MCF 10A (cell line): ENCODE results near the gene PDZD8. TPM values are rescaled to one million over a fixed set of nuclear protein-coding genes. Genes with fewer than 3 reads are reported as not detected.

Experiments
- BruUV-seq: library from RNA; stranded (reverse); fragments of 400-500 nt; replicated peaks from 2 replicates; lab custom pipeline; 2021; lab: Mats Ljungman, UMichigan
- CTCF ChIA-PET: fragments of 300-600 bp; sonication (Branson Sonifier 250); formaldehyde crosslinking; extraction: SDS; loops from one replicate; lab custom pipeline; 2021; ENCODE audit warnings: antibody characterized with exemption, inconsistent platforms; lab: Yijun Ruan, JAX
- POLR2A ChIA-PET: fragments of 300-600, 350-650 bp; sonication (Branson Sonifier 250); formaldehyde crosslinking; extraction: SDS; loops from one replicate; lab custom pipeline; 2020; ENCODE audit warnings: antibody characterized with exemption, inconsistent platforms; lab: Yijun Ruan, JAX
- DNase-seq: peaks from one replicate; pipeline ENCODE4 v3.0.0-alpha.2; 2018; ENCODE audit not compliant: unreplicated experiment
- H3K27ac Mint-ChIP-seq: one replicate; pipeline ENCODE4 v1.8.0; 2022; ENCODE audit warnings: mild to moderate bottlenecking, low read depth, mixed read lengths; ENCODE audit not compliant: unreplicated experiment
- H3K27me3 Mint-ChIP-seq: one replicate; pipeline ENCODE4 v1.8.0; 2022; ENCODE audit warnings: mixed read lengths; ENCODE audit not compliant: insufficient read depth, unreplicated experiment
- H3K36me3 Mint-ChIP-seq: one replicate; pipeline ENCODE4 v1.8.0; 2022; ENCODE audit warnings: mild to moderate bottlenecking, moderate library complexity, mixed read lengths; ENCODE audit not compliant: insufficient read depth, unreplicated experiment
- H3K4me1 Mint-ChIP-seq: one replicate; pipeline ENCODE4 v1.8.0; 2022; ENCODE audit warnings: mixed read lengths; ENCODE audit not compliant: insufficient read depth, unreplicated experiment
- H3K4me3 Mint-ChIP-seq: one replicate; pipeline ENCODE4 v1.8.0; 2022; ENCODE audit warnings: mild to moderate bottlenecking, moderate library complexity, mixed read lengths; ENCODE audit not compliant: unreplicated experiment
- H3K9me3 Mint-ChIP-seq: one replicate; pipeline ENCODE4 v1.8.0; 2022; ENCODE audit warnings: mixed read lengths; ENCODE audit not compliant: unreplicated experiment
- CTCF ChIP-seq: fragments of 200-600 bp; IDR thresholded peaks from one replicate; pipeline ENCODE4 v1.8.0; 2022; ENCODE audit warnings: antibody characterized with exemption, mild to moderate bottlenecking; ENCODE audit not compliant: unreplicated experiment
- intact Hi-C: fragments of 100-400 bp; cut with micrococcal nuclease; formaldehyde crosslinking; loops from 2 replicates; pipeline ENCODE4 v1.14.1; 2022
- total RNA-seq: library from RNA; stranded (reverse); gene quantifications from 2 replicates; pipeline ENCODE4 v1.2.3, GENCODE V29; 2022

PDZD8 gene
- total RNA-seq, 1 experiment from 2014 or later = 43.0 TPM

GRCh38 chr10:117275121-117275520, 100.1 kb downstream of the PDZD8 start:
- no peak for DNase-seq
- Mint-ChIP-seq H3K27me3 (no peaks in the 10 kb centered on the region), H3K9me3 (no peaks in the 10 kb centered on the region), H3K27ac (no peak overlapping the region), H3K4me3 (no peak overlapping the region), H3K36me3 (peaks cover 5% of the 10 kb centered on the region), H3K4me1 (peaks cover 11% of the 10 kb centered on the region)
- intact Hi-C loops = no loop called here
- ChIA-PET CTCF (interaction anchor here (0.6 to 2.3 kb wide), 5 partner anchors 43 to 1311 kb away, joined by 3 to 5 read pairs (median 4); no protein-coding TSS in a partner anchor), POLR2A (no interaction called here)
- no TSS peak for BruUV-seq
- TF ChIP-seq CTCF = no peak

- no peak for DNase-seq
- ChIA-PET POLR2A (no interaction called here), CTCF (interaction anchor here (0.6 to 2.3 kb wide), 4 partner anchors 43 to 1091 kb away, joined by 3 to 5 read pairs (median 4); no protein-coding TSS in a partner anchor)
- Mint-ChIP-seq H3K27ac (no peak overlapping the region), H3K27me3 (no peaks in the 10 kb centered on the region), H3K4me3 (no peak overlapping the region), H3K4me1 (peaks cover 11% of the 10 kb centered on the region), H3K9me3 (no peaks in the 10 kb centered on the region), H3K36me3 (peaks cover 5% of the 10 kb centered on the region)
- TF ChIP-seq CTCF = no peak
- no TSS peak for BruUV-seq
- intact Hi-C loops = no loop called here
These were observed 100.7 kb downstream of the PDZD8 start for GRCh38 chr10:117274509-117274908.

GRCh38 chr10:117273980-117274379, 101.3 kb downstream of the PDZD8 start:
- ChIA-PET POLR2A (interaction anchor here (1.4 kb wide), 1 partner anchor 12 kb away, joined by 3 read pairs; no protein-coding TSS in a partner anchor), CTCF (no interaction called here)
- H3K4me3 Mint-ChIP-seq = no peak overlapping the region
- no peak overlapping the region for H3K27ac Mint-ChIP-seq
- no peaks in the 10 kb centered on the region for H3K27me3 Mint-ChIP-seq
- H3K36me3 Mint-ChIP-seq = peaks cover 8% of the 10 kb centered on the region
- H3K9me3 Mint-ChIP-seq = no peaks in the 10 kb centered on the region
- no TSS peak for BruUV-seq
- no peak for TF ChIP-seq CTCF
- peaks cover 11% of the 10 kb centered on the region for H3K4me1 Mint-ChIP-seq
- no peak for DNase-seq
- intact Hi-C loops = no loop called here

DNA sequence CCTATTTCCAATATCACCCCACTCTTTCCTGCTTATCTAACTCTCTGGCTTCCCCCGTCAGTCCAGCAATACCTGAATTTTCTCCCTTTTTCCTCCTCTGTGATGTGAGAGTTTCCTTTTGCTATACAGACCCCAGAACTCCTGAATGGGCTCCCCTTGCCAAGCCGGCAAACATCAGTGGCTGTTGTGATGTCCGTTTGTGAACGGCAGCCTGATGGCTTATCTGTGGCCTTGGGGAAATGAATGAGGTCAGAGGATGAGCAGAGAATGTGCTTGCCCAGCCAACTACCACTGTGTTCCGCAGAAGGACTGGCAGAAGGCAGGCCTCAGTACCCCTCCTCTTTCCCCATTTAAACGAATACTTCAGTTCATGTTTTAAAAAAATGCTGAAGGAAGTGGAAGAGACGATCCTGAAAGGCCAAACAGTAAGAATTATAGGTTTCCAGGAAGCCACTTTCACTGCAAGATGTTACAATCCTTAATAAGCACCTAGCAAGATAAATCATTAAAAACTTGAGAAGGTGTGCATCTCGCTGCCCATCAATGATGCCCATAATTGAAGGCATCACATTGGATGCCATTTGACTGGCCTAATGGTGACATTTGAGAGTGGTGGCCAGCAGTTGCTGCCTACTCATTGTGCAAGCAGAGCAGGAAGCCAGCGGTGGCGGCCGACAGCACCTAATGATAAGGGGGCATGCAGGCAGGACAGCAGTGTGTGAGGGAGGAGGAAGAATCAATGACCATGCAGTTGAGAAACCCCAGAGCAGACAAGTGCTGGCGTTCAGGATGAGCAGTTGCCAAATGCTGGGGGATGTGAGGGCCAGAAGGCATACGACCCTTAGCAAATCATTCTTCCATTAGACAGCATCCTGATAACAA, 102.8 kb downstream of the PDZD8 start:
- Mint-ChIP-seq H3K4me3 (no peak overlapping the region), H3K4me1 (peaks cover 11% of the 10 kb centered on the region), H3K27ac (no peak overlapping the region), H3K27me3 (no peaks in the 10 kb centered on the region), H3K36me3 (peaks cover 12% of the 10 kb centered on the region), H3K9me3 (no peaks in the 10 kb centered on the region)
- BruUV-seq = no TSS peak
- POLR2A ChIA-PET = interaction anchor here (0.6 to 1.4 kb wide), 2 partner anchors 14 to 386 kb away, joined by 3 read pairs; no protein-coding TSS in a partner anchor
- CTCF ChIA-PET = interaction anchor here (0.6 kb wide), 1 partner anchor 224 kb away, joined by 4 read pairs; no protein-coding TSS in a partner anchor
- TF ChIP-seq CTCF = no peak
- no peak for DNase-seq
- intact Hi-C loops = no loop called here
